HAP-1 (cell line): Measurements from ENCODE around the gene PRSS22.
A peak's percentile ranks its signal among the peaks of the same experiment; 100 is the strongest.
"Not testable (repeated sequence)": the region's sequence is repeated elsewhere in the genome, so short reads cannot be mapped to it uniquely, and the experiment has no call there.

Experiments
- DNase-seq, 2 experiments: peaks; one replicate each; pipeline ENCODE4 v3.0.0-alpha.2; 2016 to 2020; ENCODE audit warnings: low spot score in 2 of 2
- H3K27me3 ChIP-seq: fragments of 250-450 bp; sonication (Bioruptor Pico); 2 replicates; pipeline ENCODE4 v1.5.1; 2020; ENCODE audit warnings: low read depth, mild to moderate bottlenecking, moderate library complexity
- H3K36me3 ChIP-seq: fragments of 250-450 bp; sonication (Bioruptor Pico); replicated peaks from 2 replicates; pipeline ENCODE4 v1.5.1; 2020; ENCODE audit warnings: mild to moderate bottlenecking
- H3K4me1 ChIP-seq: fragments of 250-450 bp; sonication (Bioruptor Pico); 2 replicates; pipeline ENCODE4 v1.5.1; 2020; ENCODE audit warnings: mild to moderate bottlenecking
- H3K4me3 ChIP-seq: fragments of 250-450 bp; sonication (Bioruptor Pico); 2 replicates; pipeline ENCODE4 v1.5.1; 2020; ENCODE audit warnings: mild to moderate bottlenecking, moderate library complexity
- H3K9me3 ChIP-seq: fragments of 250-450 bp; sonication (Bioruptor Pico); 2 replicates; pipeline ENCODE4 v1.5.1; 2020; ENCODE audit warnings: mild to moderate bottlenecking, moderate library complexity
- in situ Hi-C: fragments of 300-500 bp; cut with MboI; formaldehyde crosslinking; loops from 3 replicates; pipeline ENCODE4 v1.14.3; 2020; ENCODE audit warnings: low sequenced_read_pairs, inconsistent platforms, mixed read lengths

PRSS22 gene, protein sequence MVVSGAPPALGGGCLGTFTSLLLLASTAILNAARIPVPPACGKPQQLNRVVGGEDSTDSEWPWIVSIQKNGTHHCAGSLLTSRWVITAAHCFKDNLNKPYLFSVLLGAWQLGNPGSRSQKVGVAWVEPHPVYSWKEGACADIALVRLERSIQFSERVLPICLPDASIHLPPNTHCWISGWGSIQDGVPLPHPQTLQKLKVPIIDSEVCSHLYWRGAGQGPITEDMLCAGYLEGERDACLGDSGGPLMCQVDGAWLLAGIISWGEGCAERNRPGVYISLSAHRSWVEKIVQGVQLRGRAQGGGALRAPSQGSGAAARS

GRCh38 chr16:2857451-2858244, at the start of gene PRSS22:
TSS of gene PRSS22 (minus strand) at chr16:2858170. CDS start at chr16:2858104, 66 bp downstream.
- in situ Hi-C loops, result no loop called here
- no peak for DNase-seq

DNA sequence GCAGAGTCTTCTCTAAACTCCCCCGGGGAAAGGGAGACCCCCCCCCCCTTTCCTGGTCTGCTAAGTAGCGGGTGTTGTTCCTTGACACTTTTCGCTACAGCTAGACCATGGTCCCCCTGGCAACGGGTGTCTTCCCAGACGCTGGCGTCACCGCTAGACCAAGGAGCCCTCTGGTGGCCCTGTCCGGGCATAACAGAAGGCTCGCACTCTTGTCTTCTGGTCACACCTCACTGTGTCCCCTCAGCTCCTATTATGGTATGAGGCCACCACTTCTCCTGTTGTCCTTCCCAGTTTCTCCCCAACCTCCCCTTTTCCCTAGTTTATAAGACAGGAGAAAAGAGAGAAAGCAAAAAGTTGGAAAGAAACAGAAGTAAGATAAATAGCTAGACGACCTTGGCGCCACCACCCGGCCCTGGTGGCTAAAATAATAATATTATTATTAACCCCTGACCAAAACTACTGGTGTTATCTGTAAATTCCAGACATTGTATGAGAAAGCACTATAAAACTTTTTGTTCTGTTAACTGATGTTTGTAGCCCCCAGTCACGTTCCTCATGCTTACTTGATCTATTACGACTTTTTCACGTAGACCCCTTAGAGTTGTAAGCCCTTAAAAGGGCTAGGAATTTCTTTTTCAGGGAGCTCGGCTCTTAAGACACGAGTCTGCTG, 49.2 kb upstream of the PRSS22 start:
- H3K27me3 ChIP-seq, H3K4me3 ChIP-seq, H3K9me3 ChIP-seq, in situ Hi-C loops, H3K36me3 ChIP-seq: not testable (repeated sequence)
- peaks cover 12% of the 10 kb centered on the region for H3K4me1 ChIP-seq
- DNase-seq, result peak in 1 of 2 experiments; percentile 76

More at GRCh38 chr16:2857451-2858244, at the start of gene PRSS22:
- Histone ChIP-seq H3K9me3 (peaks cover 8% of the 10 kb centered on the region), H3K36me3 (no peaks in the 10 kb centered on the region), H3K27me3 (peaks cover 18% of the 10 kb centered on the region), H3K4me1 (no peaks in the 10 kb centered on the region), H3K4me3 (no peak within 1 kb of the TSS)

DNA sequence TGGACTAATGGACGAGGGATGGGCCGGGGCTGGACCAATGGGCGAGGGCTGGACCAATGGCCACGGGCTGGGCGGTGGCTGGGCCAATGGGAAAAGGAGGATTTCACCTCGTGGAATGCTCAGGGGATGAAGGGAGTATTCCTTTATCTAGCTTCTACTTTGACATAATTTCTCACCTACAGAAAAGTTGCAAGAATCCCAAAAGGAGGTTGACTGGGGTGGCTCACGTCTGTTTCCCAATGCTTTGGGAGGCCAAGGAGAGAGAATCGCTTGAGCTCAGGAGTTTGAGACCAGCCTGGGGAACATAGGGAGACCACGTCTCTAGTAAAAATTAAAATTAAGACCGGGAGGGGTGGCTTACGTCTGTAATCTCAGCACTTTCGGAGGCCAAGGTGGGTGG, 48.0 kb upstream of the PRSS22 start:
- peak in 1 of 2 experiments; percentile 93 for DNase-seq

DNA sequence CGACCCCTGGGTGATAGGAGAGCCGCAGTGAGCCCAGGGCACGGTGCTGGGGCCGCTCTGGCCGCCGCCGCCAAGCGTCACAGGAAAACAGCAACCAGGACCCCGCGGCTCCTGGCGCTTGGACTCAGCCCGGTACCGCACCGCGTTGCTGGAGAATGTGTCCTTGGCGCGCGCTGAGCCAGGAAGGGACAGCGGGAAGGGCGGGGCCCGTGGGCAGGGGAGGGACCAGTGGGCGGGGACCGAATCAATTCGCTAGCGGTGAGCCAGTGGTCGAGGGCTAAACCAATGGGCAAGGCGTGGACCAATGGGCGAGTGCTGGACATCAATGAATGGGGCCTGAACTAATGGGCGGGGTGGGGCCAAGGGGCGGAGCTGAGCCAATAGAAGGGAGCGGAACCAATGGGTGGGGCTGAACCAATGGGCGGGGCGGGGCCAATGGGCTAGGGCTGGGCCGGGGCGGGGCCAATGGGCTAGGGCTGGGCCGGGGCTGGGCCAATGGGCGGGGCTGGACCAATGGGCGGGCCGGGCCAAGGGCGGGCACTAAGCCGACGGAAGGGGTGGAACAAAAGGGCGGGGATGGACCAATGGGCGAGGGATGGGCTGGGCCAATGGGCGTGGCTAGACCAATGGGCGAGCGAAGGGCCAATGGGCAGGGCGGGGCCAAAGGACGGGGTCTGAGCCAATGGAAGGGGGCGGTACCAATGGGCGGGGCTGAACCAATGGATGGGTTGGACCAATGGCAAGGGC, 47.4 kb upstream of the PRSS22 start:
- Histone ChIP-seq H3K4me3 (peak overlapping the region; percentile 79), H3K9me3 (no peaks in the 10 kb centered on the region), H3K27me3 (no peaks in the 10 kb centered on the region), H3K4me1 (peaks cover 9% of the 10 kb centered on the region), H3K36me3 (no peaks in the 10 kb centered on the region)
- peak; percentile 97 to 100 for DNase-seq
- in situ Hi-C loops, result no loop called here

More for the DNA sequence above, 48.0 kb upstream of the PRSS22 start:
- H3K27me3 ChIP-seq, result no peaks in the 10 kb centered on the region
- no peak overlapping the region; the same call in 1 of the 2 replicates for H3K4me3 ChIP-seq
- no peaks in the 10 kb centered on the region for H3K9me3 ChIP-seq
- in situ Hi-C loops, result no loop called here
- no peaks in the 10 kb centered on the region for H3K36me3 ChIP-seq
- peaks cover 9% of the 10 kb centered on the region for H3K4me1 ChIP-seq

- H3K27me3 ChIP-seq, result no peaks in the 10 kb centered on the region
- in situ Hi-C loops, result no loop called here
- H3K4me3 ChIP-seq, result peak overlapping the region; percentile 79
- peak in 1 of 2 experiments; percentile 15 for DNase-seq
- no peaks in the 10 kb centered on the region for H3K9me3 ChIP-seq
- H3K36me3 ChIP-seq, result no peaks in the 10 kb centered on the region
- H3K4me1 ChIP-seq, result peaks cover 9% of the 10 kb centered on the region
Observed at GRCh38 chr16:2904922-2905240, 46.9 kb upstream of the PRSS22 start.

DNA sequence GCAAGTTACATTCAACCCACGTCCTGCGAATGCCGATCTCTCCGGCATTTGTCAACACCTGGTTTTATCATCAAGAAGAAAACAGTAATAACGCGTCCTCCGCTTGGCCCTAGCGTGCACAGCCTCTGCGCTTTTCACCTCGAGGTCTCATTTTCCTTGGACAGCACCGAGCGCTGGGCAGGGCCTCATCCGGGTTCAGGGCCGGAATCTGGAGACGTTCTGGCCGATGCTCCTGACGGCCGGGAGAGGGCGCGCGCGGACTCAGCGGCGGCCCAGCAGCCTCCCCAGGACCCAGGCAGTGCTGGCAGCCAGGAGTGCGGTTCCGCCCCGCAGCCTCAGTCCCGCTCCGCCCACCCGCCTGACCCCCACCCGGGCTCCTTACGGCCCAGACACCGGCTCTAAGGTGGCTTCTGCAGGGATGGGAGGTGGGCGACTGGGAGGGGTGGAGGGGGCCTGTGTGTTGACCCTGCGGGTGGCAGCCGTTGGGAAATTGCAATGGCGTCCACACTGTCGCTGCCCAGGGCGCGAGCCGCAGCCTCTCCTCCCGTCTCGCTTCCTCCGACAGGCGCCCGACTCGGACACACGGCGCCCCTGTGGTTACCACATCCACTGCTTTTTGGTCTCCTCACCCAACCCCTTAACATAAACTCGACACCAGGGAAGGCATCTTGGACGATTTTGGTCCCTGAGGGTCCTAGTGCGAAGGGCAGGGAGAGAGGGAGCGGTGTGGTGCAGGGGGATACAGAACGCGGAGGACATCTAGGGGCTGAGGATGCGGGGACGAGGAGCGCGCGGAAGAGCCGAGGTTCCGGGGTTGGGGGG, 46.3 kb upstream of the PRSS22 start:
- peaks cover 9% of the 10 kb centered on the region for H3K4me1 ChIP-seq
- no peaks in the 10 kb centered on the region for H3K36me3 ChIP-seq
- H3K27me3 ChIP-seq, result no peaks in the 10 kb centered on the region
- peak; percentile 76 to 87 for DNase-seq
- in situ Hi-C loops, result no loop called here
- peak overlapping the region; percentile 79 for H3K4me3 ChIP-seq
- no peaks in the 10 kb centered on the region for H3K9me3 ChIP-seq

DNA sequence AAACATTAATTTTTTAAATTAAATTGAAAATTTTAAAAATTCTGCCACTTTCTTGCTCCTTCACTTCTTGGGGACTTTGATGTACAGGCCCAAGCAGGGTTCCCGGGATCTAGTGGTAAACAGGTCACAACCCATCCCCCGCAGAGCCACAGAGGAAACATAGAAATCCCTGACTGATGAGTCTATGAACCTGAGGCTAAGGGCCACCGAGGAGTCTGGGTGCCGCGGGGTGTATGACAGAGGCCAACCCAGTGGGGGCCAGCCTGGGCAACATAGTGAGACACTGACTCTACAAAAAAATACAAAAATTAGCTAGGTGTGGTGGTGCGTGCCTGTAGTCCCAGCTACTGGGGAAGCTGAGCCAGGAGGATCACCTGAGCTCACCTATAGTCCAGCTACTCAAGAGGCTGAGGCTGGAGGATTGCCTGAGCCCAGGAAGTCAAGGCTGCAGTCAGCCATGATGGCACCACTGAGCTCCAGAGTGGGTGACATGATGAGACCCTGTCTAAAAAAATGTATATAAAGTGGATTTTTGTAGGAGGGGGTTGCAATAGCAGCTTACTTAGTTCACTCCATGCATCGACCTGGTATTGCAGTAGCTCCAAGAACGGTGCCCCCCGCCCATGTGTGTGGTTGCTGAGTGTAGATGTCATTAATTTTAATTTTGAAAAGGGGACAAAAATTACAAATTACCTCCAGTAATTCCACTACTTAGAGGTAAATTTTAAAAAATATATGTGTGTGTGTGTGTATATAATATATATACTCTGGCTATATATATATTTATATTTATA, 44.6 kb upstream of the PRSS22 start:
- H3K4me1 ChIP-seq, result peaks cover 9% of the 10 kb centered on the region
- no peak for DNase-seq
- H3K27me3 ChIP-seq, result no peaks in the 10 kb centered on the region
- in situ Hi-C loops, result no loop called here
- no peak overlapping the region for H3K4me3 ChIP-seq
- H3K9me3 ChIP-seq, result no peaks in the 10 kb centered on the region
- no peaks in the 10 kb centered on the region for H3K36me3 ChIP-seq

DNA sequence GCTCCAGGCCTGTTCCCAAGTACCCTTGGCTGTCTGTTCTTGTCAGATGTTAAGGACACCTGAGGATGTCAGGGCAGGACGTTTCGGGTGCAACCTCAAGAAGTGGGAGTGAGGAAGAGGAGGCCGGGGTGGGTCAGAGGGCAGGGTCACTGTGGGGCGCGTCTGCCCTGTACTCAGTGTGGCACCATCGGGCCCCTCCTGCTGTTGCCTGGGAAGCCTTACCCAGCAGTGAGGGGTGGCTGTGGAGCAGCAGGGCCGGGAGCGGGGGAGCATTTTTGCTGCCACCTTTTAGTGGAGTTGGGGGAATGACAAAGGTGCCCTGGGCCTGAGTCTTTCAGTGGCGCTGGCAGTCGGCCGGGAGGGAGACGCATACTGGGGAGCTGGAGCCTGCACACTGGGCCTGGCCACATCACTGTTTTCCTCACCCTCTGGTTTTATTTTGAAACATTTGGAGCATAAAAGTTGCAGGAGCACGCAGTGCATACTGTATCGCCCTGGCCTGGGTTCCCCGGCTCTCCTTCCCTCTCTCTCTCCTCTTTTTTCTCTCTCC, 42.6 kb upstream of the PRSS22 start:
- no peaks in the 10 kb centered on the region for H3K9me3 ChIP-seq
- H3K4me1 ChIP-seq, result peaks cover 4% of the 10 kb centered on the region
- in situ Hi-C loops, result no loop called here
- peaks cover 6% of the 10 kb centered on the region; the same call in 1 of the 2 replicates for H3K36me3 ChIP-seq
- no peak for DNase-seq
- H3K4me3 ChIP-seq, result no peak overlapping the region
- no peaks in the 10 kb centered on the region for H3K27me3 ChIP-seq

DNA sequence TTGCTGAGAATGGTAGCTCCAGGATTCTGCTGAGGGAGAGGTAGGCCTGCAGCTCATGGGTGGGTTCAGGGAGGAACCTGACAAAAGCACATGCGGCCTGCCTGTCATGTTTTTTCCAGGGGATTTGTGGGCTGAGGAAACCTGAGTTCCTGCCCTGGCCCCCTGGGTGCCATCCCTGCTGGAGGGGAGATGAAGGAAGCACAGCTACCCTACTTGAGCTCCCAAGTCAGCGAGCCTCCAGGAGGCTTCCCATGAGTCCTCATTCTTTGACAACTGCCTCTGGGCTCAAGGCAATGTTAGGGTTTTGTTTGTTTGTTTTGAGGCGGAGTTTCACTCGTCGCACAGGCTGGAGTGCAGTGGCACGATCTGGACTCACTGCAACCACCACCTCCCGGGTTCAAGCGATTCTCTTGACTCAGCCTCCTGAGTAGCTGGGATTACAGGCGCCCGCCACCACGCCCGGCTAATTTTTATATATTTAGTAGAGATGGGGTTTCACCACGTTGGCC, 41.6 kb upstream of the PRSS22 start:
- peaks cover 6% of the 10 kb centered on the region; the same call in 1 of the 2 replicates for H3K36me3 ChIP-seq
- no peak overlapping the region for H3K4me3 ChIP-seq
- H3K27me3 ChIP-seq, result no peaks in the 10 kb centered on the region
- in situ Hi-C loops, result no loop called here
- no peaks in the 10 kb centered on the region for H3K9me3 ChIP-seq
- peaks cover 4% of the 10 kb centered on the region for H3K4me1 ChIP-seq
- DNase-seq, result no peak

DNA sequence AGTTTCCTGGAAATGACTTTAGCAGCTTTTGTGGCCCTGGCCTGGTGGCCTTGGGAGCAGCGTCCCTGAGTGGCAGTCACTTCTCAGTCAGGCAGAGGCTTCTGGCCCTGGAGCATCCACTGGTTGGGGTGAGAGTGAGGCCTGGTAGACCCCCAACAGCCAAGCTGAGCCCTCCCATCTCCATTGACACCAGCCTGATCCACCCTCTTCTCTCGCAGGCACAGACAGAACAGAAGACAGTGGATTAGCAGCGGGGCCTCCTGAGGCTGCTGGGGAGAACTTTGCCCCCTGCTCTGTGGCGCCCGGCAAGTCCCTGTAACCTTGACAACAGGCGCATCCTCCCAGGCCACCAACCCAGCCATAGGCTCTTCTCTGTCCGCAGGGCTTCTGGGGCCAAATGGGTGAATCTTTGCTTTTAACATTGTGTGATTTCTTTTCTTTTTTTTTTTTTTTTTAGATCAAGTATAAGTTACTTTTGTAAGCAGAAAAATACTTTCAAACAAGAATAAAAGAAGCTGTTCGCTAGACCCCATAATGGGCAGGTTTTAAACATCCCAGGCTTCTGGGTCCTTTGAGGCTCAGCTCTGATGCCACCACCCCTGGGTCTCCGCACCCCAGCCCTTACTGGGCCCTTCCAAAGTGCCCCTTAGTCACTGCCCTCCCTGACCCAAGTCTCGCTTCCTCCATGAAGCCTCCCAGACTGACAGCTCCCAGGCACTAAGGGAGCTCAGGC, 41.0 kb upstream of the PRSS22 start:
- in situ Hi-C loops, result no loop called here
- Histone ChIP-seq H3K9me3 (no peaks in the 10 kb centered on the region), H3K36me3 (peaks cover 6% of the 10 kb centered on the region; the same call in 1 of the 2 replicates), H3K4me3 (no peak overlapping the region), H3K27me3 (no peaks in the 10 kb centered on the region), H3K4me1 (peaks cover 3% of the 10 kb centered on the region)
- DNase-seq, result no peak

GRCh38 chr16:2897110-2897509, 39.1 kb upstream of the PRSS22 start:
- no peaks in the 10 kb centered on the region for H3K9me3 ChIP-seq
- H3K4me3 ChIP-seq, result no peak overlapping the region
- peaks cover 6% of the 10 kb centered on the region; the same call in 1 of the 2 replicates for H3K36me3 ChIP-seq
- no peaks in the 10 kb centered on the region for H3K27me3 ChIP-seq
- in situ Hi-C loops, result no loop called here
- no peak for DNase-seq
- H3K4me1 ChIP-seq, result no peaks in the 10 kb centered on the region
